ES-I3 (cell line): ENCODE data around the gene LAMC3.
"Not testable (repeated sequence)": the region's sequence is repeated elsewhere in the genome, so short reads cannot be mapped to it uniquely, and the experiment has no call there.

Experiments
- H3K36me3 ChIP-seq: 2 replicates; pipeline ENCODE4 v1.6.1; 2013; ENCODE audit warnings: mild to moderate bottlenecking, low read length, control low read depth, moderate library complexity; ENCODE audit not compliant: insufficient read depth
- H3K4me1 ChIP-seq: 2 replicates; pipeline ENCODE4 v1.6.1; 2013; ENCODE audit warnings: mild to moderate bottlenecking, control low read depth, low read length; ENCODE audit not compliant: insufficient read depth
- H3K9ac ChIP-seq: 2 replicates; pipeline ENCODE4 v1.6.1; 2013; ENCODE audit warnings: low read depth, mild to moderate bottlenecking, low read length, moderate library complexity
- H3K9me3 ChIP-seq: 2 replicates; pipeline ENCODE4 v1.6.1; 2013; ENCODE audit warnings: mild to moderate bottlenecking, low read length, moderate library complexity; ENCODE audit not compliant: control insufficient read depth, insufficient read depth

The LAMC3 gene

GRCh38 chr9:131097126-131097947, 88.4 kb downstream of the LAMC3 start:
- H3K9me3 ChIP-seq: no peaks in the 10 kb centered on the region
- H3K9ac ChIP-seq: peak overlapping the region; percentile 95
- H3K36me3 ChIP-seq: no peaks in the 10 kb centered on the region; the same call in 1 of the 2 replicates
- peaks cover 35% of the 10 kb centered on the region for H3K4me1 ChIP-seq

- H3K9me3 ChIP-seq: no peaks in the 10 kb centered on the region
- peaks cover 37% of the 10 kb centered on the region for H3K4me1 ChIP-seq
- no peaks in the 10 kb centered on the region; the same call in 1 of the 2 replicates for H3K36me3 ChIP-seq
- H3K9ac ChIP-seq: no peak overlapping the region; the same call in 1 of the 2 replicates
Observed at GRCh38 chr9:131097948-131098278, 88.9 kb downstream of the LAMC3 start.

GRCh38 chr9:131098391-131099101, 89.6 kb downstream of the LAMC3 start:
- Histone ChIP-seq H3K36me3 (no peaks in the 10 kb centered on the region; the same call in 1 of the 2 replicates), H3K9ac (no peak overlapping the region), H3K9me3 (no peaks in the 10 kb centered on the region), H3K4me1 (peaks cover 43% of the 10 kb centered on the region)

- Histone ChIP-seq H3K36me3 (no peaks in the 10 kb centered on the region; the same call in 1 of the 2 replicates), H3K9ac (no peak overlapping the region), H3K4me1 (peaks cover 49% of the 10 kb centered on the region), H3K9me3 (no peaks in the 10 kb centered on the region)
Observed at GRCh38 chr9:131099102-131099606, 90.2 kb downstream of the LAMC3 start.

GRCh38 chr9:131099845-131100244, 90.9 kb downstream of the LAMC3 start:
- H3K4me1 ChIP-seq: peaks cover 48% of the 10 kb centered on the region
- H3K9me3 ChIP-seq, H3K9ac ChIP-seq, H3K36me3 ChIP-seq: not testable (repeated sequence)

- Histone ChIP-seq H3K9me3 (no peaks in the 10 kb centered on the region), H3K36me3 (no peaks in the 10 kb centered on the region; the same call in 1 of the 2 replicates), H3K9ac (no peak overlapping the region; the same call in 1 of the 2 replicates), H3K4me1 (peaks cover 46% of the 10 kb centered on the region)
Observed at GRCh38 chr9:131100445-131100844, 91.5 kb downstream of the LAMC3 start.

- H3K9ac ChIP-seq: no peak overlapping the region
- no peaks in the 10 kb centered on the region; the same call in 1 of the 2 replicates for H3K36me3 ChIP-seq
- H3K4me1 ChIP-seq: peaks cover 46% of the 10 kb centered on the region
- no peaks in the 10 kb centered on the region for H3K9me3 ChIP-seq
Observed at GRCh38 chr9:131101207-131101964, 92.4 kb downstream of the LAMC3 start.

GRCh38 chr9:131103024-131103423, 94.0 kb downstream of the LAMC3 start:
- no peak overlapping the region for H3K9ac ChIP-seq

GRCh38 chr9:131103535-131103934, 94.6 kb downstream of the LAMC3 start:
- H3K9me3 ChIP-seq: no peaks in the 10 kb centered on the region
- no peak overlapping the region for H3K9ac ChIP-seq
- peaks cover 35% of the 10 kb centered on the region for H3K4me1 ChIP-seq
- no peaks in the 10 kb centered on the region; the same call in none of the 2 replicates for H3K36me3 ChIP-seq

More at GRCh38 chr9:131103024-131103423, 94.0 kb downstream of the LAMC3 start:
- Histone ChIP-seq H3K4me1 (peaks cover 39% of the 10 kb centered on the region), H3K36me3 (no peaks in the 10 kb centered on the region; the same call in none of the 2 replicates), H3K9me3 (no peaks in the 10 kb centered on the region)

- Histone ChIP-seq H3K9me3 (no peaks in the 10 kb centered on the region), H3K36me3 (no peaks in the 10 kb centered on the region; the same call in none of the 2 replicates), H3K9ac (no peak overlapping the region), H3K4me1 (peaks cover 29% of the 10 kb centered on the region)
Observed at GRCh38 chr9:131104016-131104740, 95.2 kb downstream of the LAMC3 start.

GRCh38 chr9:131105952-131106351, 97.0 kb downstream of the LAMC3 start:
- Histone ChIP-seq H3K9ac (no peak overlapping the region), H3K4me1 (peaks cover 20% of the 10 kb centered on the region), H3K9me3 (no peaks in the 10 kb centered on the region), H3K36me3 (no peaks in the 10 kb centered on the region; the same call in none of the 2 replicates)

GRCh38 chr9:131107760-131108159, 98.8 kb downstream of the LAMC3 start:
- H3K9me3 ChIP-seq: no peaks in the 10 kb centered on the region
- H3K9ac ChIP-seq: no peak overlapping the region
- peaks cover 34% of the 10 kb centered on the region for H3K4me1 ChIP-seq
- no peaks in the 10 kb centered on the region; the same call in 1 of the 2 replicates for H3K36me3 ChIP-seq

GRCh38 chr9:131111186-131111853, 102.3 kb downstream of the LAMC3 start:
- Histone ChIP-seq H3K36me3 (no peaks in the 10 kb centered on the region; the same call in 1 of the 2 replicates), H3K9me3 (no peaks in the 10 kb centered on the region), H3K9ac (peak overlapping the region; percentile 5; the same call in 1 of the 2 replicates), H3K4me1 (peaks cover 21% of the 10 kb centered on the region)
